Aorta (tissue), 5 donors: ENCODE measurements around the gene PLA2R1. TPM values are rescaled to one million over a fixed set of nuclear protein-coding genes. Genes with fewer than 3 reads are reported as not detected.

Source experiments
- ATAC-seq: fragments of 200-7000 bp; cut with Tn5 transposase; one replicate; pipeline ENCODE4 v1.9.1; 2022; ENCODE audit warnings: moderate library complexity; ENCODE audit not compliant: low FRiP score
- DNase-seq, 2 donors: peaks; one replicate each; pipeline ENCODE4 v3.0.0-alpha.2; 2020
- H3K27ac ChIP-seq, 2 donors: one replicate each; pipeline ENCODE4 v1.5.1; 2013; ENCODE audit warnings: low read length in 2 of 2, mild to moderate bottlenecking in 2 of 2, moderate library complexity in 2 of 2, control low read depth in 1 of 2, inconsistent platforms in 1 of 2, low read depth in 1 of 2
- H3K27me3 ChIP-seq, 2 donors: one replicate each; pipeline ENCODE4 v1.6.1; 2013; ENCODE audit warnings: control low read depth in 1 of 2, low read length in 1 of 2, mild to moderate bottlenecking in 1 of 2, moderate library complexity in 1 of 2; ENCODE audit not compliant: insufficient read depth in 2 of 2, control insufficient read depth in 1 of 2
- H3K36me3 ChIP-seq, 2 donors: one replicate each; pipeline ENCODE4 v1.6.1; 2013; ENCODE audit warnings: control low read depth in 1 of 2, low read length in 1 of 2, mild to moderate bottlenecking in 1 of 2; ENCODE audit not compliant: insufficient read depth in 2 of 2, control insufficient read depth in 1 of 2
- H3K4me1 ChIP-seq, 2 donors: one replicate each; pipeline ENCODE4 v1.6.1; 2013; ENCODE audit warnings: low read length in 2 of 2, control low read depth in 1 of 2, mild to moderate bottlenecking in 1 of 2, moderate library complexity in 1 of 2; ENCODE audit not compliant: insufficient read depth in 2 of 2, control insufficient read depth in 1 of 2
- H3K4me3 ChIP-seq, 2 donors: one replicate each; pipeline ENCODE4 v1.5.1; 2013; ENCODE audit warnings: low read length in 2 of 2, control low read depth in 1 of 2, mild to moderate bottlenecking in 1 of 2
- H3K9me3 ChIP-seq: one replicate; pipeline ENCODE4 v1.6.1; 2013; ENCODE audit warnings: mild to moderate bottlenecking, low read length; ENCODE audit not compliant: control insufficient read depth
- WGBS, 2 donors: extraction: QIAGEN DNeasy Blood & Tissue Kit; methylation state at CpG; one replicate each; pipeline ENCODE4 v1.1.7; 2013; 5-methylcytosine and 5-hydroxymethylcytosine counted together
- intact Hi-C, 2 donors: fragments of 100-400 bp; cut with DNase I; formaldehyde crosslinking; loops; one replicate each; pipeline versions ENCODE4 v1.14.2 to v1.15.0; 2022
- polyA plus RNA-seq, 2 donors: library from polyadenylated mRNA; stranded (reverse); fragments of 200-250 nt; gene quantifications; one replicate each; pipeline ENCODE4 v1.2.3, GENCODE V29; 2013
- total RNA-seq, 2 donors: library from RNA; stranded (reverse); fragmentation: NEBNext Ultra II Directional; extraction: Animal tissue kit (Norgen Biotek cat#: 25700); gene quantifications; one replicate each; pipeline ENCODE4 v1.2.1, GENCODE V29; 2021
- donor health status: healthy with polysubstance abuse.
- donor health status: Bipolar disorder and iron deficiency.
- donor health status: DM: no; HTN: no; CAD: no.
- donor health status: DM: no; HTN: no; CAD: no.
- donor health status: DM: yes; HTN: yes; CAD: no.

PLA2R1 gene
- total and polyA plus RNA-seq, 4 donors, result 7.9 to 34.9 (median 30.0) TPM

- Histone ChIP-seq H3K4me1 (no peaks in the 10 kb centered on the region), H3K36me3 (no peaks in the 10 kb centered on the region), H3K27me3 (no peaks in the 10 kb centered on the region), H3K4me3 (no peak overlapping the region), H3K27ac (no peak overlapping the region), H3K9me3 (no peaks in the 10 kb centered on the region)
- WGBS, 2 donors, result 0 to 4% methylated on average over 5 of the region's 5 CpGs
- peak; percentile 79 for ATAC-seq
- intact Hi-C loops, result no loop called here
- DNase-seq, result peak; percentile 75
Observed at GRCh38 chr2:160075171-160075570, 12.8 kb upstream of the PLA2R1 start.

- Histone ChIP-seq H3K27me3 (no peaks in the 10 kb centered on the region), H3K36me3 (no peaks in the 10 kb centered on the region), H3K27ac (no peak overlapping the region), H3K9me3 (no peaks in the 10 kb centered on the region), H3K4me3 (no peak overlapping the region), H3K4me1 (no peaks in the 10 kb centered on the region)
- WGBS, 2 donors, result 94 to 96% methylated on average over 2 of the region's 2 CpGs
- intact Hi-C loops, result no loop called here
- no peak for ATAC-seq
- no peak for DNase-seq
Observed at GRCh38 chr2:160073284-160073888, 11.0 kb upstream of the PLA2R1 start.

GRCh38 chr2:160068906-160069305, 6.5 kb upstream of the PLA2R1 start:
- Histone ChIP-seq H3K27me3 (no peaks in the 10 kb centered on the region), H3K27ac (no peak overlapping the region), H3K4me1 (no peaks in the 10 kb centered on the region), H3K36me3 (no peaks in the 10 kb centered on the region), H3K4me3 (no peak overlapping the region), H3K9me3 (no peaks in the 10 kb centered on the region)
- DNase-seq (no peak), ATAC-seq (no peak)
- intact Hi-C loops, result no loop called here
- WGBS, 2 donors, result 96% methylated on average over 2 of the region's 2 CpGs

GRCh38 chr2:160064916-160065315, 2.5 kb upstream of the PLA2R1 start:
- 97 to 100% methylated on average over 1 of the region's 1 CpG for WGBS, 2 donors
- intact Hi-C loops, result no loop called here
- no peak for ATAC-seq

GRCh38 chr2:160063879-160064612, 1.6 kb upstream of the PLA2R1 start:
- no peaks in the 10 kb centered on the region for H3K27me3 ChIP-seq
- peaks cover 0 to 2% of the 10 kb centered on the region in 2 donors for H3K4me1 ChIP-seq
- no peak for ATAC-seq
- intact Hi-C loops, result no loop called here
- no peak overlapping the region for H3K27ac ChIP-seq
- 52% methylated on average over 4 of the region's 4 CpGs for WGBS, 2 donors
- H3K36me3 ChIP-seq, result no peaks in the 10 kb centered on the region
- no peak overlapping the region for H3K4me3 ChIP-seq
- DNase-seq, result no peak
- H3K9me3 ChIP-seq, result no peaks in the 10 kb centered on the region

More at GRCh38 chr2:160064916-160065315, 2.5 kb upstream of the PLA2R1 start:
- DNase-seq, result no peak
- Histone ChIP-seq H3K27ac (no peak overlapping the region), H3K27me3 (no peaks in the 10 kb centered on the region), H3K36me3 (no peaks in the 10 kb centered on the region), H3K4me1 (peaks cover 0 to 2% of the 10 kb centered on the region in 2 donors), H3K9me3 (no peaks in the 10 kb centered on the region), H3K4me3 (no peak overlapping the region)

GRCh38 chr2:160063271-160063670, 856 bp upstream of the PLA2R1 start:
- no peaks in the 10 kb centered on the region for H3K27me3 ChIP-seq
- intact Hi-C loops, result no loop called here
- peak overlapping the region; percentile 87 to 95 for H3K4me3 ChIP-seq
- DNase-seq, result no peak
- no peaks in the 10 kb centered on the region for H3K36me3 ChIP-seq
- H3K27ac ChIP-seq, result no peak overlapping the region
- peaks cover 0 to 2% of the 10 kb centered on the region in 2 donors for H3K4me1 ChIP-seq
- ATAC-seq, result peak; percentile 37
- H3K9me3 ChIP-seq, result no peaks in the 10 kb centered on the region
- 43 to 52% methylated on average over 5 of the region's 5 CpGs for WGBS, 2 donors

- intact Hi-C loops, result no loop called here
- Histone ChIP-seq H3K36me3 (no peaks in the 10 kb centered on the region), H3K4me1 (peaks cover 0 to 2% of the 10 kb centered on the region in 2 donors), H3K27ac (no peak overlapping the region), H3K9me3 (no peaks in the 10 kb centered on the region), H3K4me3 (peak overlapping the region; percentile 87 to 95), H3K27me3 (no peaks in the 10 kb centered on the region)
- peak; percentile 59 to 80 for DNase-seq
- ATAC-seq, result peak; percentile 47
- WGBS, 2 donors, result 2% methylated on average over 26 to 27 of the region's 27 CpGs
Observed at GRCh38 chr2:160061944-160062291, 497 bp downstream of the PLA2R1 start.

- H3K27ac ChIP-seq, result no peak overlapping the region
- WGBS, 2 donors, result 80% methylated on average over 18 of the region's 18 CpGs
- ATAC-seq (no peak), DNase-seq (no peak)
- intact Hi-C loops, result no loop called here
- H3K27me3 ChIP-seq, result no peaks in the 10 kb centered on the region
- H3K9me3 ChIP-seq, result no peaks in the 10 kb centered on the region
- H3K4me3 ChIP-seq, result peak overlapping the region; percentile 87 to 95
- peaks cover 0 to 2% of the 10 kb centered on the region in 2 donors for H3K4me1 ChIP-seq
- no peaks in the 10 kb centered on the region for H3K36me3 ChIP-seq
Observed at GRCh38 chr2:160061533-160061932, 882 bp downstream of the PLA2R1 start.

GRCh38 chr2:160060297-160060696, 2.1 kb downstream of the PLA2R1 start:
- Histone ChIP-seq H3K4me3 (no peak overlapping the region), H3K4me1 (peaks cover 2 to 3% of the 10 kb centered on the region in 2 donors), H3K27me3 (no peaks in the 10 kb centered on the region), H3K27ac (no peak overlapping the region), H3K9me3 (no peaks in the 10 kb centered on the region), H3K36me3 (no peaks in the 10 kb centered on the region)
- DNase-seq (no peak), ATAC-seq (no peak)
- 91 to 95% methylated on average over 2 of the region's 2 CpGs for WGBS, 2 donors
- intact Hi-C loops, result no loop called here
